GM23338 (cell line): Measurements from ENCODE around the gene ZSCAN18. TPM values are rescaled to one million over a fixed set of nuclear protein-coding genes. Genes with fewer than 3 reads are reported as not detected.

Experiments used
- ATAC-seq: fragments of 200-7000 bp; cut with Tn5 transposase; 3 replicates; pipeline ENCODE4 v1.9.1; 2020
- DNase-seq: peaks from one replicate; pipeline ENCODE4 v3.0.0-alpha.2; 2015; ENCODE audit warnings: low spot score
- H2AFZ ChIP-seq: fragments of 200-600 bp; sonication (generic); 2 replicates; pipeline ENCODE4 v1.8.0; 2016; ENCODE audit warnings: antibody characterized with exemption, mild to moderate bottlenecking, moderate library complexity
- H3F3A ChIP-seq: fragments of 200-600 bp; sonication (generic); replicated peaks from 2 replicates; pipeline ENCODE4 v1.8.0; 2017; ENCODE audit warnings: antibody characterized with exemption, mixed run types, low read depth
- H3K27ac ChIP-seq: fragments of 200-600 bp; sonication (generic); 2 replicates; pipeline ENCODE4 v1.6.1; 2016; ENCODE audit warnings: low read depth
- H3K27me3 ChIP-seq: fragments of 200-600 bp; sonication (generic); 2 replicates; pipeline ENCODE4 v1.8.0; 2016; ENCODE audit warnings: mild to moderate bottlenecking, mixed run types, moderate library complexity; ENCODE audit not compliant: insufficient read depth
- H3K36me3 ChIP-seq: fragments of 200-600 bp; sonication (generic); 2 replicates; pipeline ENCODE4 v1.8.0; 2016; ENCODE audit warnings: mild to moderate bottlenecking; ENCODE audit not compliant: insufficient read depth
- H3K4me1 ChIP-seq: fragments of 200-600 bp; sonication (generic); 2 replicates; pipeline ENCODE4 v1.8.0; 2016; ENCODE audit warnings: mild to moderate bottlenecking, moderate library complexity; ENCODE audit not compliant: insufficient read depth
- H3K4me2 ChIP-seq: fragments of 200-600 bp; sonication (generic); 2 replicates; pipeline ENCODE4 v1.7.1; 2017; ENCODE audit warnings: mixed run types
- H3K4me3 ChIP-seq: fragments of 200-600 bp; sonication (generic); 2 replicates; pipeline ENCODE4 v1.6.1; 2016; ENCODE audit warnings: mixed run types
- H3K79me2 ChIP-seq: fragments of 200-600 bp; sonication (generic); replicated peaks from 2 replicates; pipeline ENCODE4 v1.8.0; 2017; ENCODE audit warnings: mild to moderate bottlenecking; ENCODE audit not compliant: insufficient read depth
- H3K9me2 ChIP-seq: fragments of 200-600 bp; sonication (generic); 2 replicates; pipeline ENCODE4 v1.8.0; 2017; ENCODE audit not compliant: insufficient read depth
- H4K20me1 ChIP-seq: fragments of 200-600 bp; sonication (generic); replicated peaks from 2 replicates; pipeline ENCODE4 v1.8.0; 2017; ENCODE audit warnings: mild to moderate bottlenecking; ENCODE audit not compliant: insufficient read depth
- H3K27ac Mint-ChIP-seq: 2 replicates; pipeline ENCODE4 v1.8.0; 2020; ENCODE audit warnings: inconsistent platforms, mild to moderate bottlenecking, moderate library complexity, mixed read lengths
- H3K27me3 Mint-ChIP-seq: 3 replicates; pipeline ENCODE4 v1.8.0; 2022; ENCODE audit warnings: low read depth, mild to moderate bottlenecking, moderate library complexity, mixed read lengths, inconsistent platforms; ENCODE audit not compliant: insufficient read depth, poor library complexity
- H3K36me3 Mint-ChIP-seq: 3 replicates; pipeline ENCODE4 v1.8.0; 2021; ENCODE audit warnings: low read depth, mild to moderate bottlenecking, inconsistent platforms, moderate library complexity, mixed read lengths
- H3K4me1 Mint-ChIP-seq: 3 replicates; pipeline ENCODE4 v1.8.0; 2020; ENCODE audit warnings: mild to moderate bottlenecking, inconsistent platforms, mixed read lengths
- H3K4me3 Mint-ChIP-seq: 3 replicates; pipeline ENCODE4 v1.8.0; 2021; ENCODE audit warnings: moderate library complexity, mild to moderate bottlenecking, inconsistent platforms, mixed read lengths
- H3K9me3 Mint-ChIP-seq: 3 replicates; pipeline ENCODE4 v1.8.0; 2020; ENCODE audit warnings: moderate library complexity, mild to moderate bottlenecking, inconsistent platforms, mixed read lengths
- CREB1 ChIP-seq: fragments of 250-450 bp; sonication (Bioruptor Pico); IDR thresholded peaks from 2 replicates; pipeline ENCODE4 v1.5.0; 2020; ENCODE audit warnings: low read depth, mild to moderate bottlenecking, moderate library complexity
- CTCF ChIP-seq, 2 experiments: fragments of 200-600 bp in 1 of 2; sonication (generic) in 1 of 2; conservative IDR thresholded peaks; 2 replicates each; pipeline versions ENCODE4 v1.5.1 to v1.6.1; 2016 to 2017; ENCODE audit warnings: antibody characterized with exemption in 2 of 2, low read depth in 2 of 2, mild to moderate bottlenecking in 2 of 2, moderate library complexity in 1 of 2
- ETS1 ChIP-seq: IDR thresholded peaks from 2 replicates; pipeline ENCODE4 v1.6.1; 2016; ENCODE audit warnings: antibody characterized with exemption
- EZH2 ChIP-seq: fragments of 200-600 bp; sonication (generic); IDR thresholded peaks from one replicate; pipeline ENCODE4 v1.8.0; 2017; ENCODE audit warnings: antibody characterized with exemption, mild to moderate bottlenecking, low read depth; ENCODE audit not compliant: unreplicated experiment
- EZH2phosphoT487 ChIP-seq: fragments of 200-600 bp; sonication (generic); IDR thresholded peaks from one replicate; pipeline ENCODE4 v1.8.1; 2018; ENCODE audit warnings: antibody characterized with exemption; ENCODE audit not compliant: unreplicated experiment
- JUNB ChIP-seq: IDR thresholded peaks from one replicate; pipeline ENCODE4 v1.6.1; 2016; ENCODE audit warnings: antibody characterized with exemption; ENCODE audit not compliant: unreplicated experiment
- NANOG ChIP-seq: IDR thresholded peaks from 2 replicates; pipeline ENCODE4 v1.6.1; 2016; ENCODE audit warnings: antibody characterized with exemption, borderline replicate concordance
- POLR2AphosphoS5 ChIP-seq: IDR thresholded peaks from 2 replicates; pipeline ENCODE4 v1.6.1; 2016; ENCODE audit warnings: antibody characterized with exemption, low read depth
- REST ChIP-seq: IDR thresholded peaks from one replicate; pipeline ENCODE4 v1.6.1; 2018; ENCODE audit warnings: antibody characterized with exemption; ENCODE audit not compliant: unreplicated experiment
- STAT1 ChIP-seq: IDR thresholded peaks from one replicate; pipeline ENCODE4 v1.6.1; 2016; ENCODE audit warnings: antibody characterized with exemption; ENCODE audit not compliant: unreplicated experiment
- ZNF114 ChIP-seq: fragments of 250-450 bp; sonication (Bioruptor Pico); IDR thresholded peaks from 2 replicates; pipeline ENCODE4 v1.5.0; 2020; ENCODE audit warnings: mild to moderate bottlenecking, moderate library complexity
- ZNF331 ChIP-seq: fragments of 250-450 bp; sonication (Bioruptor Pico); IDR thresholded peaks from 2 replicates; pipeline ENCODE4 v1.5.0; 2020; ENCODE audit warnings: low read depth, mild to moderate bottlenecking, moderate library complexity
- ZNF462 ChIP-seq: fragments of 250-450 bp; sonication (Bioruptor Pico); IDR thresholded peaks from 2 replicates; pipeline ENCODE4 v1.5.0; 2020; ENCODE audit warnings: mild to moderate bottlenecking, moderate library complexity
- polyA plus RNA-seq: library from polyadenylated mRNA; unstranded; fragments of >200 nt; fragmentation: Nextera tagmentation; extraction: Ambion mirVana; gene quantifications from 2 replicates; pipeline ENCODE4 v1.2.1, GENCODE V29; 2016
- total RNA-seq: library from RNA; depleted of rRNA; stranded (reverse); fragments of >200 nt; shearing (Covaris generic); gene quantifications from 2 replicates; pipeline ENCODE4 v1.2.3, GENCODE V29; 2014

Gene ZSCAN18
- total and polyA plus RNA-seq, 2 experiments from 2014 or later = 25.1 to 75.0 TPM

- Histone ChIP-seq H3K4me2 (no peak overlapping the region), H3K27me3 (no peaks in the 10 kb centered on the region), H3F3A (no peaks in the 10 kb centered on the region), H3K9me2 (no peaks in the 10 kb centered on the region), H3K36me3 (peaks cover 67% of the 10 kb centered on the region), H3K4me1 (no peaks in the 10 kb centered on the region), H3K4me3 (no peak overlapping the region; the same call in 1 of the 2 replicates), H2AFZ (no peak overlapping the region), H4K20me1 (no peaks in the 10 kb centered on the region), H3K79me2 (no peaks in the 10 kb centered on the region), H3K27ac (no peak overlapping the region)
- DNase-seq = peak; percentile 42
- no peak for ATAC-seq
- peaks cover 99% of the 10 kb centered on the region for H3K9me3 Mint-ChIP-seq
- H3K27me3 Mint-ChIP-seq = peaks cover 10% of the 10 kb centered on the region
- no peaks in the 10 kb centered on the region for H3K4me1 Mint-ChIP-seq
- H3K36me3 Mint-ChIP-seq = peaks cover 95% of the 10 kb centered on the region
- H3K27ac Mint-ChIP-seq = no peak overlapping the region
- H3K4me3 Mint-ChIP-seq = no peak overlapping the region
- no peak for TF ChIP-seq ZNF114 (CRISPR knock-in tag)
- no peak for TF ChIP-seq POLR2AphosphoS5
- TF ChIP-seq STAT1 = no peak
- no peak for TF ChIP-seq REST
- no peak for TF ChIP-seq NANOG
- TF ChIP-seq EZH2phosphoT487 = no peak
- TF ChIP-seq ZNF462 = no peak
- TF ChIP-seq ETS1 = no peak
- no peak for TF ChIP-seq CTCF (conservative IDR thresholded peaks at IDR 0.05; ENCODE audit: low read depth in 2 of 2)
- no peak for TF ChIP-seq CREB1 (CRISPR knock-in tag)
- no peak for TF ChIP-seq JUNB
- TF ChIP-seq ZNF331 (CRISPR knock-in tag) = no peak
- no peak for TF ChIP-seq EZH2
These were observed 30.1 kb upstream of the ZSCAN18 start for GRCh38 chr19:58128041-58128685.
